NCI-H2171 (cell line): Measurements from ENCODE around the gene ISYNA1.

Source experiments
- DNase-seq: peaks from one replicate; lab custom pipeline; 2025; lab: John Stamatoyannopoulos, UW

The ISYNA1 gene

GRCh38 chr19:18467978-18468377, 30.0 kb upstream of the ISYNA1 start:
- no peak for DNase-seq

GRCh38 chr19:18466354-18466753, 28.4 kb upstream of the ISYNA1 start:
- DNase-seq = no peak

DNA sequence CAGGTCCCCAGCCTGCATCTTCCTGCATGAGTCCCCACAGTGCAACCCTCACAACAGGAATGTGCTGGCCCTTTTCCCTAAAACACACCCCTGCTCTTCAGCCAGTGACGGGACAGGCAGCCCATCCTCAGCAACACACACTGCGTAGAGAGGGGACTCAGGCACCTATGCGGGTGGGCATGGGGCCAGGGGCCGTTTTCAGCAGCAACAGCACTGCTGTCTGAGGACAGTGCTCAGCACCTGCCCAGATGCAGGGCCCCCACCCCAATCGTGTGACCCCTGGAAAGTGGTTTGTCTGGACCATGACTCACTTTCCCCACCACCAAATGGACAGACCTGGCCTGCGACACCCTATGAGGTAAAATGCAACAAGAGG, 28.0 kb upstream of the ISYNA1 start:
- no peak for DNase-seq

DNA sequence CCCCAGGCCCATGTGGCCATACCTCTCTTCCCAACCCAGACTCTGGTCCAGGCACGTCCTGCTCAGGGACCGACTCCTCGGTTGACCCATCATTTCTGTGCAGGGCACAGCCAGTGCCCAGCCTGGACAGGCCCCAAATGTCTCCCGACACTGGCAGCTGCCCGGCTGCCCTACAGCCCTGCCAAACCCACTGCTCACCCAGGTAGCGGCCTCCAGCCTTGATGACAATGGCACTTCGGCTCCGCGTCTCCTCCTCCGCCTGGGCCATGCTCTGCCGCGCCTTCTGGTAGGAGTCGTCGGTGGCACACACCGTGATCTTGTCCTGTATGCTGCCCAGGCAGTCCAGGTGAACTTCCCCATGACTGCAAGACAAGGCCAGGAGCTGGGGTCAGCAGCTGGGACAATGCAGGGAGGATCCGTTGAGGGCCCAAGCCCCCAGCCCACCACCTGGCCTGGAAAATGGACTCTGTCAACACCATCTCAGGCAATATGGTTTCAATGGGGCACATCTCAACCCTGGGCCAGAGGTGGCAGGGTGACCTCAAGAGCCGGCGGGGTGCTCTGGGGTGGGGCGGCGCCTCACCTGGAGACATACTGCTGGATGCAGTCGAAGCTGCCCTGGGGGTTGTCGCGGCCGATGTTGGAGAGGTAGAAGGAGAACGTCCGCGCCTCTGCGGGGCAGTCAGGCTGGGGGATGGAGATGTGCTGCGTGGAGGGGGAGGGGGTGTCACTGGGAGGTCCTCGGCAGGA, 27.5 kb upstream of the ISYNA1 start:
- DNase-seq = no peak

GRCh38 chr19:18464646-18465045, 26.7 kb upstream of the ISYNA1 start:
- DNase-seq = no peak

- DNase-seq = no peak
These were observed 23.5 kb upstream of the ISYNA1 start for GRCh38 chr19:18461471-18461870.

DNA sequence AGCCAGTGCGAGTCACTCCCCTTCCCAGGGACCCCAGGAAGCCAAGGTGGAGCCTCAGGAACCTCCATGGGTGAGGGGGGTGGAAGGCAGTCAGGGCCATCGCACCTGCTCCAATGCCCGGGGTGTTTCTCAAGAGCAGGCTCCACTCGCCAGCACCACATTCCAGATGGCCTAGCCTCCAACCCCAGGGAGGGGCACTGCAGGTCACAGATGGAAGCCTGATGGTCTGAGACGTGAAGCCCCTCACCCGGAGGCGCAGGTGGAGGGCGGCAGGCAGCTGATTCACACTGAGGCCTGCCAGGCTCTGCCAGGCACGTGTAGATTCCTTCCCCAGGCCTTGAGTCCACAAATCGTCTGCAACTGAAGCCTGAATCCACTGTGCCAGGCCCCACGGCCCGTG, 23.0 kb upstream of the ISYNA1 start:
- DNase-seq = no peak

DNA sequence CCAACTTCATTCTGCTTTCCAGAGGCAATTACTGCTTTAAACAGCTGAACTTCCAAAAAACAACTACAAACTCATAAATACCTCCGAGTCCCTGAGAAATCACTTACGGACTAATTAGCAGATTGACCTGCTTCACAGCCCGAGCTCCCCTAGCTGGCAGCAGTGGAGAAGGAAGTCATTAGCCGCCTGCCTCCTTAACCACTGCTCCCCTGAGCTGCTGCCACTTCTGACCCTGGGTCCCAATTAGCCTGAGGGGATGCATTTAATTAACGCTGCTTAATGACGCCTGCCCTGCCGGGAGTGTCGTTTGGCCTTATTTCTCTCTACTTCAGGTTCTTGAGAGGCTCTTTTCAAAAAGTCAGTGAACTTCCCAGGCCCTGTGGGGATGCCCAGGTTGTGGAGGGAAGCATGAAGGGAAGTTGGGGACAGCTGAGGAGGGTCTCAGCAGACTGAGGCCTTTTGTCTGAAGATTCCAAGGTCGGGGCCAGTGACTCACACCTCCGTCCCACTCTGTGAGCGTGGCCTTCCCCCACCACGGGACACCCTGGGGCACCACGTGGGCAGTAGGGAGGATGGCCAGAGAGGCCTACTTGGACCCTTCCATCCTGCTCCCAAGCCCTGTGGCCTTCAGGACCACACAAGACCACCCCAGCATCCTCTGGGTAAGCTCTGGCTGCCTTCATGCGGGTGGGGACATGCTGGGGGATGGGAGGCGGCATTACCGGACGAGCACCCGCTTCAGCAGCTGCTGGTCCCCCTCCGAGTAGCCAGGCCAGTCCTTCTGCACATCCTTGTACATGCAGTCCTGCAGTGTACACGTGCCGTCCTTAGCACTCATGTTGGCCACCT, 19.8 kb upstream of the ISYNA1 start:
- no peak for DNase-seq

- no peak for DNase-seq
These were observed 19.0 kb upstream of the ISYNA1 start for GRCh38 chr19:18456974-18457373.

DNA sequence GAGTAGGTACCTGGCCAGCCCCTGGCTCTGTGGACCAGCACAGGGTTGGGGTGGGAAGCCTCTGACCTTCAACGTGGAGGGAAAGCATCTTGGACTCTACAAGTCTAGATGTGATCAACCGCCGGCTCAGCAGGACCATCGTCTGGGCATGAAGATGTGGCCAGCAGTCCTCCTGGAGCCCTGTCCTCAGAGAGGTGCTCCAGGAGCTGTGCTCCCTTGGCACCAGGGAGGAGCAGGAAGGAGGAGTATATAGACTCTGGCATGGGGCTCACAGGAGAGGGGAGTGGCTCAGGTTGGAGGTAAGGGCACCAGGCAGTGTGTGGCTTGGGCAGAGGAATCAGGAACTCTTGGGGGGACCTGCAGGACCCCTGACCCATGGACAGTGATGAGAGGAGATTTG, 18.3 kb upstream of the ISYNA1 start:
- no peak for DNase-seq

GRCh38 chr19:18453269-18454024, 15.5 kb upstream of the ISYNA1 start:
- no peak for DNase-seq

GRCh38 chr19:18452386-18452785, 14.5 kb upstream of the ISYNA1 start:
- no peak for DNase-seq

DNA sequence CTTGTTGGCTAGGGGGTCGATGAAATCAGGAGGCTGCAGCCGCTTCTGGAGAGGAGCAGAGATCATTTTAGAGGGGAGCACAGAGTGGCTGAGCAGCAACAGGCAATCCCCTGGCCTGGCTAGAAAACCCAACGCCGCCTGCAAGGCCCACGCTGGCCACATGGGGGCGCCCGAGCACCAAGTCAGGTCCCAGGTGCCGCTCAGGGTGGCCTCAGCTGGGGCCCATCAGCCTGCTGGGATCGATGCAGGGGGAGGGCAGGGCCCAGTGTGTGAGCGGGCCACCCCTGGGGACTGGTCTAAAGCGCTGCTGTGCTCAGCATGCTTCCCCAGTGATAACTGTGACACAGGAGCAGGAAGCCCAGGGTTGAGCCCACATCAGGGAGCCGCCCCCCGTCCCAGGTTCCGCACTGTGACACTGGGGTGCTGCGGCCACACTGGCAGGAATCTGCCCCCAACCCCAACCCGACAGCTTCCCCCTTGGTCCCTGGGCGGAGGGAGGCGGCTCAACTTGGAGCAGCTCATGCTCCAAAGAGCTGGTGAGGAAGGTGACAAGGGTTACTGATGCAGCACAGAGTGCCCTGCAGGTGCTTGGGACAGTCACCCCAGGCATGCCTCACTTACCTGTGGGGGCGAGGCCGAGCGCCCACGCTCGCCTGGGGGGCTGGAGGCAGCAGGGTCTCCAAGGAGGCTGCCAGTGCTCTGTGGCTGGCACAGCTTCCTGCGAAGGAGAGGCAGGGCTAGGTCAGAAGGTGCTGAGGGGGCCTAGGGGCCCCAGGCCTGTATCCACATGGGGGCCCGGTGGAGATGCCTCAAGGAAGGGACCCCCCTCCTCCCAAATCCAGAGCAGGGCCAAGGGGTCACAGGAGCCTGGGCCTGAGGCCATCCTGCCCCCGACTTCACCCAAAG, 13.3 kb upstream of the ISYNA1 start:
- DNase-seq = peak; percentile 74

GRCh38 chr19:18450021-18450930, 12.3 kb upstream of the ISYNA1 start:
- DNase-seq = no peak

- no peak for DNase-seq
These were observed 11.6 kb upstream of the ISYNA1 start for GRCh38 chr19:18449552-18449951.

- no peak for DNase-seq
These were observed 9.0 kb upstream of the ISYNA1 start for GRCh38 chr19:18446811-18447359.

GRCh38 chr19:18446145-18446810, 8.3 kb upstream of the ISYNA1 start:
- DNase-seq = no peak

GRCh38 chr19:18445262-18445948, 7.5 kb upstream of the ISYNA1 start:
- DNase-seq = no peak

DNA sequence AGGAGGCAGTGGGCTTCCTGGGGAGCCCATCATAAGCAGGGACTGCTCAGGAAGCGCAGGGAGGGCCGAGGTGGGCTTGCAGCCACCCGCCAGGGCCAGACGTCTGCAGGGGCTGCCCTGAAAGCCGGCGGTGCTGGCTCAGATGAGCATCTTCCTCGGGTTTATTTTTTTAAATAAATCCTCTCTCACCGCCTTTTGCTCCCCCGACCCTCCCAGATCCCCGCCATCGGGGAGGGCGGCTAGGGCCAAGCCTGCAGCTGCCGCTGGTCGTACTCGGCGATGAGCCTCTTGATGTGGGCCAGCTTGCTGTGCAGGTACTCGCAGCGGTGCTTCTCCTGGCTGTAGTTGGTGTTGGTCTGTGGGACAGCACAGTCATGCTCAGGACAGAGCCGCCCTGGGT, 6.6 kb upstream of the ISYNA1 start:
- DNase-seq = no peak
